Gastrocnemius medialis (tissue), 4 donors: ENCODE data around the gene AMH.

Experiments used
- CTCF ChIP-seq, 5 experiments: fragments of 450-650 bp in 3 of 5; fragments of 200-600 bp in 2 of 5; sonication (generic) in 2 of 5; IDR thresholded peaks in 4 of 5; conservative IDR thresholded peaks in 1 of 5; 1 replicate in 4 of 5; 2 replicates in 1 of 5; pipeline ENCODE4 v1.5.1; 2016 to 2019; ENCODE audit warnings: antibody characterized with exemption in 5 of 5, mild to moderate bottlenecking in 3 of 5, moderate library complexity in 3 of 5
- POLR2A ChIP-seq, 2 donors: fragments of 450-650 bp; IDR thresholded peaks; one replicate each; pipeline ENCODE4 v1.6.1; 2017; ENCODE audit warnings: antibody characterized with exemption in 2 of 2, mild to moderate bottlenecking in 2 of 2, moderate library complexity in 2 of 2

DNA sequence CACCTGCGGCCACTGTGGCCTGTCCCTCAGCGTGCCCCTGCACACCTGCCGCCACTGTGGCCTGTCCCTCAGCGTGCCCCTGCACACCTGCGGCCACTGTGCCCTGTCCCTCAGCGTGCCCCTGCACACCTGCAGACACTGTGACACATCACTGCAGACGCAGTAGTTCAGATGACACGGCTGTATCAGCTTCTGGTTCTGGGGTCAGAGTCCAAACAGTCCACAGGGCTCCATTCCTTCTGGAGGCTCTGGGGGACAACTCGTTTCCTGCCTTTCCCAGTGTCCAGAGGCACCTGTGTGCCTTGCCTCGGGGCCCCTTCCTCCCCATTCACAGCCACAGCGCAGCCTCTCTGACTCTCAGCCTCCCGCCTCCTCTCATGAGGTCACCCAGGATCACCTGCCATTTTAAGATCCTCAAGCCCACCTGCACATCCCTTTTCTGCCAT, 7.0 kb upstream of the AMH start:
- TF ChIP-seq CTCF (IDR thresholded peaks at IDR 0.05 in 4 of 5, conservative IDR thresholded peaks at IDR 0.05 in 1 of 5) (no peak), POLR2A (IDR thresholded peaks at IDR 0.05) (no peak)
